HG02970 (cell line): Measurements from ENCODE around the gene CRACDL.
"Not testable (repeated sequence)": the region's sequence is repeated elsewhere in the genome, so short reads cannot be mapped to it uniquely, and the experiment has no call there.

Source experiments
- ATAC-seq: cut with Tn5 transposase; IDR thresholded peaks from one replicate; pipeline ENCODE4 v1.9.1; 2021; ENCODE audit warnings: mild to moderate bottlenecking, moderate library complexity, moderate number of reproducible peaks; ENCODE audit not compliant: unreplicated experiment, low FRiP score

CRACDL gene

GRCh38 chr2:98759827-98760625 is 176.0 kb downstream of the CRACDL start:
- ATAC-seq, result no peak

GRCh38 chr2:98759338-98759737 is 176.7 kb downstream of the CRACDL start:
- ATAC-seq, result no peak

- ATAC-seq, result peak; percentile 62
Measured at GRCh38 chr2:98757904-98758421, 178.1 kb downstream of the CRACDL start.

- ATAC-seq, result no peak
Measured at GRCh38 chr2:98753801-98754200, 182.2 kb downstream of the CRACDL start.

GRCh38 chr2:98752711-98753110 is 183.3 kb downstream of the CRACDL start:
- ATAC-seq, result not testable (repeated sequence)

GRCh38 chr2:98751748-98752147 is 184.3 kb downstream of the CRACDL start:
- no peak for ATAC-seq

- no peak for ATAC-seq
Measured at GRCh38 chr2:98750593-98751282, 185.3 kb downstream of the CRACDL start.

GRCh38 chr2:98749066-98749450 is 187.0 kb downstream of the CRACDL start:
- no peak for ATAC-seq

- no peak for ATAC-seq
Measured at GRCh38 chr2:98748292-98749065, 187.5 kb downstream of the CRACDL start.

- ATAC-seq, result no peak
Measured at GRCh38 chr2:98747888-98748287, 188.1 kb downstream of the CRACDL start.

- no peak for ATAC-seq
Measured at GRCh38 chr2:98746426-98746825, 189.6 kb downstream of the CRACDL start.

GRCh38 chr2:98744595-98744994 is 191.4 kb downstream of the CRACDL start:
- ATAC-seq, result no peak
